ENCODE results near the gene MYADML2.
"Not testable (repeated sequence)": the region's sequence is repeated elsewhere in the genome, so short reads cannot be mapped to it uniquely, and the experiment has no call there.

The MYADML2 gene

GRCh38 chr17:81947189-81947588 is at the start of gene MYADML2:
TSS of gene MYADML2 (minus strand) at chr17:81947233. CDS start at chr17:81941741, 5,492 bp downstream.
- DNase-seq = no peak

- no peak for DNase-seq
Observed at GRCh38 chr17:81996232-81996756, 49.3 kb upstream of the MYADML2 start.

DNA sequence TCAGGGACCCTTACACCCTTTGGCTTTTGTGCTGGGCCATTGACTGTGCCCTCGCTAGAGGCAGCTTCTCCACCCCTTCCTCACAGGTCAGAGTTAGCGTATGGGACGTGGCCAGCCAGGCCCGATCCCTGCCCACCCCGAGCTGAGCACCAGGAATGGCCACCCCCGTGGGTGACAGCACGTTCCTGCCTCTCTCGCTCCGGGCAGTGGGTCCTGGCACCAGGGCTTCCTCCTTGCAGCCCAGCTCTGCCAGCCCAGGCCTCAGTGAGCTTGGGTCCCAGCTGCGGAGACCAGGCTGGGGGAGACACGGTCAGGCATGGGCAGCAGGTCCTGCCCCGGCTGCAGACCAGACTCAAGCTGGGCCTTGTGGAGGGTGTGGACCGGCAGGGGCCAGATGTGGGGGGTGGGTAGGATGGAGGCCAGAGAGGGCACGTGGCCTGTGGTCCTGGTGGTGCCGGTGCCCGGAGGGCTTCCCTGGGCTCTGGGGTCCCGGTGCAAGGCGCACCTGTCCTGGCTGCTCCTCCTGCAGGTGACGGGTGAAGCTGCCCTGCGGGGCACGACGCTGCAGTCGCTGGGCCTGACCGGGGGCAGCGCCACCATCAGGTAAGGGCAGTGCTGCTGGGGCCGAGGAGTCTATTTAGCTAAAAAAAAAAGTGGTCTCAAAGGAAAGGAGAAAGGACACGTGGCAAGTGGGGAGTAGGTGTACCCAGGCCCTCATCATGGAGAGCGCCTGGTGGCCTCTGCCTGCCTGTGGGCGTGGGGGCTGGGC is 48.6 kb upstream of the MYADML2 start:
- no peak for DNase-seq

DNA sequence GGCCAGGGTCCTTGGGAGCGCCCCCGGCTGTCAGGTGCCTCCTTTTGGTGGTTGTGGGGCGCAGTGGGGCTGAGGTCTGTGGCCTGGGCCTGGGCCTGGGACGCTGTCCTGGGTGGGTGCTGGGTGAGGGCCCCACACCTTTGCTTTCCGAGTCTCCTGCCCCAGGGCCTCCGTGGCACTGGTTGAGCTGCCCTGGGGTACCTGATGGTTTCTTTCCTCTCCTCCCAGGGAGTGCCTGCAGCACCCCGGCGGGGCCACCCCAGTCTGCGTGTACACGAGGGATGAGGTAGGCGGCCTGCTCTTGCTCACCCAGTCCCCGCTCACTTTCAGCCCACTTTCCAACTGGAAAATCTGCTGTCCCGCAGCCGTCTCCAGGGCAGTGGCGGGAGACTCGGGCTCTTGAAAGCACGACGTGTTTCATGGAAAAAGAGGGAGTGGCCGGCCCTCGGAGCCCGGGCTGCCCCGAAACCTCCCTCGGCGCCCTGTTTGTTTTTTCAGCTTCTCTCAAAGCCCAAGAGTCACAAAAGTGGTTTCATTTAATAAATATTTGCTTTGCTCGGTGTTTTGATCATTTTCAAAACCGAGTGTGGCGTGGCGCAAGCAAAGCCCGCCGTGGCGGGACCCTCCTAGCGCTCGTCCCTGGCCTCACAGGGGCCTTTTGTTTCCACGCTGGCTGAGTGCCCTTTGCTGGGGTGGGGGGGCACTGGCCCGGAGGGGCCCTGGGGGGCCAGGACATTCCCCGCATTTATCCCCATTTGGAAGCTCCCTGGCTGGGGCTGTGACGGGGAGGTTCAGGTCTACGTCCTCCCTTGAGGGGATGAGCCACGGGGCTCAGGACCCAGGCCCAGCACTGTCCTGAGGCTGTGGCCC is 47.8 kb upstream of the MYADML2 start:
- DNase-seq = no peak

- no peak for DNase-seq
Observed at GRCh38 chr17:81993729-81994592, 46.9 kb upstream of the MYADML2 start.

- DNase-seq = no peak
Observed at GRCh38 chr17:81992306-81993102, 45.5 kb upstream of the MYADML2 start.

- DNase-seq = no peak
Observed at GRCh38 chr17:81991684-81992305, 44.8 kb upstream of the MYADML2 start.

DNA sequence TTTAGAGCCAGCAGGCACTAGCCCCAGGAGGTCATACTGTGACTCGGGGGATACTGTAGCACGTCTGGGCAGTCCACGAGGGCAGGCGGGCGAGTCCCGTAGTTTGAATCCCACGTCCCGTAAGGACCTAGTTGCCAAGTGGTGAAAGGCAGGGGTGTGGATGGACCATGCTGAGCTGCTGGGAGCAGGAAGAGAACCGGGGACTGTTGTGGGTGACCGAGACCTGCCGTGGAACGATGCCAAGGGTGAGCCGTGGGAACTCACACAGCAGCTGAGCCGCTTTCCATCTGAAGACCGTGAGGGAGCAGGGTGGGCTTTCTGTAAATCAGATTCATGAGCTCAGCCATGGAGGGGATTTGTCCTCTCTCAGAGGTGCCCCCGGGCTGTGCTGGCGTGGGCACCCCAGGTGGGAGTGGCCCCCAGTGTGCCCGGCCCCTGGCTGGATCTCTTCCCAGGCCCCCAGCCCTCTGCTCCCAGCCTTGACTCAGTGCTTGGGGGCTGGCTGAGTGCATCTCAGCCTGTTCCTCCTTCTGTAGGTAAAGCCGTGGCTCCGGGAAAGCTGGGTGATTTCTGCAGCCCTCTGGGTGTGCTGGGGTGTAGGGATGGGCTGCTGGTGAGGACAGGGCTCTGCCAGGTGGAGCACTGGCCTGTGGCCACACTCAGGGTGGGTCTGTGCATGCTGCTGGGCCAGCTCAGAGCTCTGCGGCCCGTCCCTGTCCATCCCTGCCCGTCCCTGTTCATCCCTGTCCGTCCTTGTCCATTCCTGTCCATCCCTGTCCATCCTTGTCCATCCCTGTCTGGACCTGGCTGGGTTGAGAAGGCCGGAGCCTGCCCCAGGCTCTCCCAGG is 44.0 kb upstream of the MYADML2 start:
- DNase-seq = no peak

GRCh38 chr17:81987161-81987770 is 40.2 kb upstream of the MYADML2 start:
- no peak for DNase-seq

DNA sequence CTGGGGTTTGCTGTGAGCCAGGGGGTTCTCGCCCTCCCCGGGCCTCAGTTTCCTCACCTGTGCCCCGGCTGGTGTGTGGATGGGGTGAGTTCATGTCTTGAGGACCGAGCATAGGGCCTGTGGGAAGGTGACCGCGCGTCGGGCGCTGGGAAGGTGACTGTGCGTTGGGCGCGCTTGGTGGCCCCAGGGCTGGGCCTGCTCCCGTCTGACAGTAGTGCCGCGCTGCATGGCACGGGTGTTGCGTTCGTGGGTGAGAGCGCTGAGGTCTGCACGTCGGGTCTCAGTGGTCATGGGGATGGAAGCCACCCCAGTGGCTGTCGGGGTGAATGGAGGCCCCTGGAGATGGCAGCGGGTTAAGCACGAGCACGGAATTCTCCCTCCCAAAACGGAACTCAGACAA is 39.6 kb upstream of the MYADML2 start:
- DNase-seq = no peak

- no peak for DNase-seq
Observed at GRCh38 chr17:81984773-81985410, 37.9 kb upstream of the MYADML2 start.

DNA sequence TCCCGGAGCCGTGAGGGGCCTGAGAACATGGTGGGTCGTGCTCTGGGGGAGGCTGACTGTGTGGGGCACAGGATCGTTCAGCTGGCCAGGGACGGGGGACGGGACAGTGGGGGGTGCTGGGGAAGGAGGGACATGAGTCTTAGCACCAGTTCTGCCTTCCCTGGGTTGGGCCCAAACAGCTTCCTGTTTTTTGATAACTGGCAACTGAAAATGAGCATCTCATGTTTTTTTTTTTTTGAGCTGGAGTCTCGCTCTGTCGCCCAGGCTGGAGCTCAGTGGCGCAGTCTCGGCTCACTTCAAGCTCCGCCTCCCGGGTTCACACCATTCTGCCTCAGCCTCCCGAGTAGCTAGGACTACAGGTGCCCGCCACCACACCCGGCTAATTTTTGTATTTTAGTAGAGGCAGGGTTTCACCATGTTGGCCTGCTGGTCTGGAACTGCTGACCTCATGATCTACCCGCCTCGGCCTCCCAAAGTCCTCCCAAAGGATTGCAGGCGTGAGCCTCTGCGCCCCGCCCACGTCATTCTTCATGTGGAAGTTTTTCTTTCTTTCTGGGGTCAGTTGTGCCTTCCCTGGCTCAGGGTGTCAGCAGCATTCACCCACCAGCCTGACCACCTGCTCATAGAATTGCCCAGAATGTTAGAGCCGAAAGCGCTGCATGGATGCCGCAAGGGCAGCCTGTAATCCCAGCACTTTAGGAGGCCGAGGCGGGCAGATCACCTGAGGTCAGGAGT is 36.8 kb upstream of the MYADML2 start:
- no peak for DNase-seq

GRCh38 chr17:81983011-81983638 is 36.1 kb upstream of the MYADML2 start:
- DNase-seq = no peak

GRCh38 chr17:81981511-81981910 is 34.5 kb upstream of the MYADML2 start:
- DNase-seq = not testable (repeated sequence)

DNA sequence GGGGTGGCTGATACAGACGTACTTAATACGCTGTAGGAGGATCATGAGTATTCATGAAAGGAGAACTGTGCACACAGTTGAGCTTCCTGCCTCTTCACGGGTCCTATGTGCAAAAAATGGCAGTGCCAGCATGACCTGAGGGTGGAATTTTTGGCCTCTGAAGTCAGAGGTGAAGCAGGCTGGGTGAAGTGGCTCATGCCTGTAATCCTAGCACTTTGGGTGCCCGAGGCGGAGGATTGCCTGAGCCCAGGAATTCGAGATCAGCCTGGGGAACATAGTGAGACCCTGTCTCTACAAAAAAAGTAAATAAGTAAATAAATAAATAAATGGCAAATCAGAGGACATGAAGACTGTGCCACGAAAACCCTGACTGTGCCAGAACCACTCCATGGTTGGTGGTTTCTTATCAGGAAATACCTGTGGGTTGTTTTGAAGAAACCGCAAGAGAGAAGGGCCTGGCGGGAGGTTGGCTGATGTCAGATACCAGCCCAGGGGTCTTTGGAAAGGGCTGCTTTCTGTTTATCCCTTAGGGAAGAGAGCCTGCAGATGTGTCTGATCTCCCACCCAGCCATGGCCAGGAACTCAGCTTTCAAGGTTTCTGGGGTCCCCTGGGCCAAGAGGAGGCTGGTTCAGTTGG is 33.8 kb upstream of the MYADML2 start:
- DNase-seq = no peak

DNA sequence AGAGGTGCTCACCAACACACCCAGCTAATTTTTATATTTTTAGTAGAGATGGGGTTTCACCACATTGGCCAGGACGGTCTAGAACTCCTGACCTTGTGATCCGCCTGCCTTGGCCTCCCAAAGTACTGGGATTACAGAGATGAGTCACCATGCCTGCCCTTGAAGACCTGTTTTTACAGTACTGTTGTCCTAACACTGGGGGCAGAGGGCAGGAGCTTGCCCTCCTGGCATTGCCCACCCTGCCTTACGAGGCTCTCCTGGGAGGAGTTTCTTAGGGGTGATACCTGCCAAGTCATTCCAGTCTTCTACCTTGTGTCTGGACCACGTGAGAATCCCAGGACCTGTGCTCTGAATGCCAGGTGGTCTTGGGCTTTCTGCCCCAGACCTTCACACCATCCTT is 33.1 kb upstream of the MYADML2 start:
- DNase-seq = no peak

DNA sequence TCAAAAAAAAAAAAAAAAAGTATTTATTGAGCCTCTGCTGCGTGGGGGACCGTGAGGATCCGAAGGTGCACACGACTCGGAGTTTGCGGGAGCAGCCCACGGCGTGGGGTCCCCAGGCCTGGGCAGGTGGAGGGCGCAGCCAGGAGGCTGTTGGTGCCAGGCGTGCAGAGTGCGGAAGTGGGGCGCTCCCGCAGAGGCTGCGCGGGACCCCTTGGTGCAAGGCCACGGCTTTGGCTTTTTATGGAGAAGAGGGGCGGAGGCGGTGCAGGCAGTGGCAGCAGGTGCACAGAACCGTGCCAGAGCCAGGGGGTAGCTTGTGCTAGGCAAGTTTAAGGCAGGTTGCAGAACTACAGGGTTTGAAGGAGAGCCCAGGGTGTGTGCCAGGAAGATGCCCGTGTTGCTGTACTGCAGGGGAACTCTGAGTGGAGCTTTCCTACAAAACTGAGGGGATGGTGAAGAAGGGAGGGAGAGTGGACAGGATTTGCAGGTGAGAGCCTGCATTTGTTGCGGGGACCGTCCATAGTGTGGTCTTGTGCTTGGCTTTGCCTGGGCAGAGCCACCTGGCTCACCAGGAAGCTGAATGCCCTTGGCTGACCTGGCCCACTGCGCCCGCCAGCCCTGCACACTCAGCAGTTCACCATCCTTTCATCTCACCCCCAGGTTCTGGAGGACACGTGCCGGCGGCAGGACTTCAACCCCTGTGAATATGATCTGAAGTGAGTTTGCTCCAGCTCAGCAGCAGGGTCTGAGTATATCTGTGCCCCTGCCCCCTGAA is 31.7 kb upstream of the MYADML2 start:
- no peak for DNase-seq

All from activated T-cell treated with anti-CD3 and anti-CD28 coated beads, Interleukin-2, amount 50 U/mL, for 48 hours (primary cell).